IMR-90 (cell line): ENCODE data around the gene PPP1R1C. TPM values are rescaled to one million over a fixed set of nuclear protein-coding genes. Genes with fewer than 3 reads are reported as not detected.

Source experiments
- ATAC-seq: fragments of 200-7000 bp; cut with Tn5 transposase; 2 replicates; pipeline ENCODE4 v1.9.1; 2020; ENCODE audit warnings: low read depth, mild to moderate bottlenecking, moderate library complexity
- BruUV-seq: library from RNA; stranded (reverse); fragments of 400-500 nt; replicated peaks from 2 replicates; lab custom pipeline; 2021; lab: Mats Ljungman, UMichigan
- CTCF ChIA-PET: fragments of 300-600 bp; formaldehyde crosslinking; extraction: SDS; loops from one replicate; lab custom pipeline; 2021; ENCODE audit warnings: antibody characterized with exemption; lab: Yijun Ruan, JAX
- POLR2A ChIA-PET: fragments of 300-600 bp; sonication (Branson Sonifier 250); formaldehyde crosslinking; loops from one replicate; lab custom pipeline; 2022; ENCODE audit warnings: antibody characterized with exemption; ENCODE audit not compliant: unreplicated experiment; lab: Charles Lee
- DNase-seq: peaks from one replicate; pipeline ENCODE4 v3.0.0; 2013
- H2AFZ ChIP-seq: replicated peaks from 2 replicates; pipeline ENCODE3; 2013; ENCODE audit warnings: low read length, mild to moderate bottlenecking; ENCODE audit not compliant: poor library complexity
- H2AK5ac ChIP-seq: 2 replicates; pipeline ENCODE4 v1.6.1; 2013; ENCODE audit warnings: low read depth, low read length, inconsistent platforms
- H2AK9ac ChIP-seq: replicated peaks from 2 replicates; pipeline ENCODE3; 2013; ENCODE audit warnings: mild to moderate bottlenecking, low read depth, low read length, moderate library complexity; ENCODE audit not compliant: poor library complexity
- H2BK120ac ChIP-seq: 2 replicates; pipeline ENCODE4 v1.6.1; 2013; ENCODE audit warnings: low read depth, low read length, inconsistent platforms
- H2BK15ac ChIP-seq: 3 replicates; pipeline ENCODE4 v1.6.1; 2013; ENCODE audit warnings: low read depth, low read length, inconsistent platforms
- H2BK20ac ChIP-seq: 2 replicates; pipeline ENCODE4 v1.6.1; 2013; ENCODE audit warnings: low read depth, mild to moderate bottlenecking, inconsistent platforms, low read length, moderate library complexity
- H2BK5ac ChIP-seq: 2 replicates; pipeline ENCODE4 v1.6.1; 2013; ENCODE audit warnings: mild to moderate bottlenecking, low read depth, low read length, inconsistent platforms; ENCODE audit not compliant: poor library complexity, severe bottlenecking
- H3K14ac ChIP-seq: replicated peaks from 2 replicates; pipeline ENCODE4 v1.6.1; 2013; ENCODE audit warnings: low read depth, low read length, inconsistent platforms
- H3K18ac ChIP-seq: 2 replicates; pipeline ENCODE4 v1.6.1; 2013; ENCODE audit warnings: low read depth, low read length, control low read depth
- H3K23ac ChIP-seq: 2 replicates; pipeline ENCODE4 v1.6.1; 2013; ENCODE audit warnings: low read depth, low read length, inconsistent platforms
- H3K27ac ChIP-seq: 2 replicates; pipeline ENCODE4 v1.5.1; 2013; ENCODE audit warnings: mild to moderate bottlenecking, control low read depth, low read length; ENCODE audit not compliant: insufficient read depth
- H3K27me3 ChIP-seq: 2 replicates; pipeline ENCODE4 v1.6.1; 2013; ENCODE audit warnings: low read length; ENCODE audit not compliant: control insufficient read depth, insufficient read depth
- H3K36me3 ChIP-seq: 2 replicates; pipeline ENCODE4 v1.6.1; 2013; ENCODE audit warnings: low read length, mixed read lengths; ENCODE audit not compliant: control insufficient read depth, insufficient read depth
- H3K4ac ChIP-seq: 2 replicates; pipeline ENCODE4 v1.6.1; 2013; ENCODE audit warnings: low read depth, low read length, inconsistent platforms
- H3K4me1 ChIP-seq: 2 replicates; pipeline ENCODE4 v1.6.1; 2013; ENCODE audit warnings: low read length, mixed read lengths; ENCODE audit not compliant: control insufficient read depth, insufficient read depth
- H3K4me2 ChIP-seq: 2 replicates; pipeline ENCODE4 v1.6.1; 2013; ENCODE audit warnings: low read depth, mild to moderate bottlenecking, control low read depth, low read length, moderate library complexity
- H3K4me3 ChIP-seq: 2 replicates; pipeline ENCODE4 v1.5.1; 2013; ENCODE audit warnings: low read depth, mild to moderate bottlenecking, control low read depth, low read length, moderate library complexity; ENCODE audit not compliant: insufficient read depth
- H3K56ac ChIP-seq: 2 replicates; pipeline ENCODE4 v1.6.1; 2013; ENCODE audit warnings: low read length, inconsistent platforms; ENCODE audit not compliant: insufficient read depth; ENCODE audit errors: extremely low read depth
- H3K79me1 ChIP-seq, 2 experiments: 2 replicates each; pipeline ENCODE4 v1.6.1; 2013; ENCODE audit warnings: low read length in 2 of 2, inconsistent platforms in 1 of 2, low read depth in 1 of 2
- H3K9ac ChIP-seq: 2 replicates; pipeline ENCODE4 v1.6.1; 2013; ENCODE audit warnings: low read depth, low read length, control low read depth
- H3K9me1 ChIP-seq: 2 replicates; pipeline ENCODE4 v1.6.1; 2013; ENCODE audit warnings: low read length, inconsistent platforms; ENCODE audit not compliant: insufficient read depth
- H3K9me3 ChIP-seq: 2 replicates; pipeline ENCODE4 v1.6.1; 2013; ENCODE audit warnings: low read length; ENCODE audit not compliant: control insufficient read depth, insufficient read depth
- H4K20me1 ChIP-seq: 2 replicates; pipeline ENCODE4 v1.6.1; 2013; ENCODE audit warnings: low read length, inconsistent platforms; ENCODE audit not compliant: insufficient read depth
- H4K5ac ChIP-seq: 2 replicates; pipeline ENCODE4 v1.6.1; 2013; ENCODE audit warnings: mild to moderate bottlenecking, low read depth, low read length, control low read depth
- H4K8ac ChIP-seq, 2 experiments: 2 replicates each; pipeline ENCODE4 v1.6.1; 2013; ENCODE audit warnings: low read depth in 2 of 2, low read length in 2 of 2, control low read depth in 1 of 2, inconsistent platforms in 1 of 2
- H4K91ac ChIP-seq: 2 replicates; pipeline ENCODE4 v1.6.1; 2013; ENCODE audit warnings: low read depth, low read length, inconsistent platforms; ENCODE audit not compliant: insufficient read depth
- MAZ ChIP-seq: IDR thresholded peaks from 2 replicates; pipeline ENCODE4 v1.6.1; 2012; ENCODE audit warnings: low read depth, mild to moderate bottlenecking, low read length, improper control_type of control experiment, moderate library complexity, borderline replicate concordance
- MXI1 ChIP-seq: IDR thresholded peaks from 2 replicates; pipeline ENCODE4 v1.6.1; 2012; ENCODE audit warnings: low read depth, mild to moderate bottlenecking, low read length, moderate library complexity, borderline replicate concordance
- SMC3 ChIP-seq: fragments of 150-350 bp; IDR thresholded peaks from 2 replicates; pipeline ENCODE4 v1.6.1; 2016; ENCODE audit warnings: low read depth, mild to moderate bottlenecking, antibody characterized with exemption, low read length, moderate library complexity
- WGBS, 2 experiments: methylation state at CpG; one replicate each; pipeline versions ENCODE4 v1.1.5 to v1.1.7; 2013; ENCODE audit warnings: missing lambda C conversion rate in 2 of 2; ENCODE audit not compliant: insufficient read length in 1 of 2; ENCODE audit errors: extremely low coverage in 2 of 2; 5-methylcytosine and 5-hydroxymethylcytosine counted together
- dilution Hi-C: fragments of 300-500 bp; cut with HindIII; formaldehyde crosslinking; loops from one replicate; pipeline ENCODE4 v1.14.3; 2018; ENCODE audit warnings: low sequenced_read_pairs; ENCODE audit not compliant: unreplicated experiment
- in situ Hi-C: fragments of 300-500 bp; cut with MboI; formaldehyde crosslinking; loops from 3 replicates; pipeline ENCODE4 v1.14.3; 2019; ENCODE audit warnings: low sequenced_read_pairs, inconsistent platforms, mixed read lengths
- intact Hi-C: fragments of 100-400 bp; cut with micrococcal nuclease; formaldehyde crosslinking; loops from 2 replicates; pipeline ENCODE4 v1.10.0; 2022
- polyA plus RNA-seq, 3 experiments: library from polyadenylated mRNA; depleted of rRNA; stranded (reverse); fragments of >200 nt; gene quantifications; 2 replicates each; pipeline ENCODE4 v1.2.3, GENCODE V29; 2012; ENCODE audit warnings: low replicate concordance in 1 of 3
- total RNA-seq: library from RNA; depleted of rRNA; stranded (reverse); fragments of >200 nt; gene quantifications from 2 replicates; pipeline ENCODE4 v1.2.3, GENCODE V29; 2012

PPP1R1C gene
- total and polyA plus RNA-seq, 2 of the 4 experiments (the other 2 are of a cell fraction): 0.10 to 0.36 TPM

DNA sequence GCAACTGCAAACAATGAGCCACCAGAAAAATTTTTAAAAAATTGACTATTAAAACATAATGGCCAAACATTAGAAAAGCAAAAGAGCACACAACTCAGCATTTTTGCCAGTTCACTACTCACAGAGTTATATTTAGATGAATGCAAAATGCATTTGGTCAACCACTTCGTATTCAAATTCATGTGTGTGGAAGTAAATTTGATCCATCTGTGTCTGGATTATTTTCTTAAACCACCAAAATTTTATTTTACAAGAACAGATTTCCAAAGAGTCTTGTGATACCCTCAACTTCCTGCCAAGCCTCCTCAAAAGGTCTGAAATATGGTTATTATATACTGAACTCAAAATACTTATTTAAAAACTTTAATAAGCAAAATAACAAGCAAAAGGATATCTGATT lies 57.4 kb downstream of the PPP1R1C start:
- ChIA-PET CTCF (no interaction called here), POLR2A (no interaction called here)
- Histone ChIP-seq H3K4me2 (no peak overlapping the region), H4K5ac (no peak overlapping the region), H3K4ac (no peak overlapping the region), H4K91ac (no peak overlapping the region), H3K56ac (no peak overlapping the region), H3K36me3 (no peaks in the 10 kb centered on the region), H4K20me1 (no peaks in the 10 kb centered on the region), H3K9ac (no peak overlapping the region), H2BK15ac (no peak overlapping the region), H2AK9ac (no peak overlapping the region), H3K4me1 (peaks cover 5% of the 10 kb centered on the region; the same call in 1 of the 2 replicates), H3K9me3 (no peaks in the 10 kb centered on the region), H2AFZ (no peak overlapping the region), H3K23ac (no peak overlapping the region), H2BK120ac (no peak overlapping the region), H4K8ac (no peak overlapping the region), H2AK5ac (no peak overlapping the region), H3K14ac (no peak overlapping the region), H3K4me3 (no peak overlapping the region), H3K9me1 (no peaks in the 10 kb centered on the region), H3K27me3 (no peaks in the 10 kb centered on the region), H2BK5ac (no peak overlapping the region), H3K79me1 (no peaks in the 10 kb centered on the region), H3K27ac (no peak overlapping the region), H2BK20ac (no peak overlapping the region), H3K18ac (no peak overlapping the region)
- no TSS peak for BruUV-seq
- dilution Hi-C loops: no loop called here
- intact Hi-C loops: no loop called here
- no CpG with 5 or more reads among the region's 1 CpG for WGBS, 2 experiments
- TF ChIP-seq MAZ (no peak), MXI1 (no peak), SMC3 (no peak)
- ATAC-seq: no peak
- DNase-seq: no peak
- in situ Hi-C loops: no loop called here
